Measurements from ENCODE around the gene CELSR1. TPM values are rescaled to one million over a fixed set of nuclear protein-coding genes. Genes with fewer than 3 reads are reported as not detected.
"Not testable (repeated sequence)": the region's sequence is repeated elsewhere in the genome, so short reads cannot be mapped to it uniquely, and the experiment has no call there.

Gene CELSR1
- total RNA-seq, 1 experiment from 2014 or later, result 19.6 TPM

GRCh38 chr22:46312848-46313247, 224.6 kb downstream of the CELSR1 start:
- H4K20me1 ChIP-seq (ENCODE audit: insufficient read depth); H3K27me3 ChIP-seq (ENCODE audit: insufficient read depth, low read length); H3K9ac ChIP-seq (ENCODE audit: low read length); H3K4me2 ChIP-seq (ENCODE audit: low read length); H3K4me3 ChIP-seq (replicated peaks in 1 of 2; ENCODE audit: low read depth in 1 of 2, low read length in 2 of 2); H2AFZ ChIP-seq (ENCODE audit: low read depth, low read length, poor library complexity, severe bottlenecking); ATAC-seq; BruUV-seq (replicated peaks); H3K9me3 ChIP-seq (ENCODE audit: control insufficient read depth in 1 of 2, insufficient read depth in 1 of 2, low read depth in 1 of 2, low read length in 2 of 2); RAD21 ChIA-PET (ENCODE audit: low non-redundant PET in 1 of 2, low total read pairs in 2 of 2, uncharacterized antibody in 2 of 2, unreplicated experiment in 2 of 2); POLR2A ChIA-PET; H3K4me1 ChIP-seq (ENCODE audit: control insufficient read depth in 1 of 2, insufficient read depth in 2 of 2, low read length in 2 of 2); H3K27ac ChIP-seq (ENCODE audit: low read depth, low read length); intact Hi-C loops (cut with micrococcal nuclease); H3K9me2 ChIP-seq (ENCODE audit: insufficient read depth); DNase-seq (ENCODE audit: low read depth, low spot score): not testable (repeated sequence)
- Histone ChIP-seq H3K36me3 (ENCODE audit: control insufficient read depth in 1 of 2, insufficient read depth in 2 of 2, low read length in 2 of 2) (peaks cover 44 to 55% of the 10 kb centered on the region in 2 experiments), H3K79me2 (ENCODE audit: insufficient read depth, low read length) (peaks cover 37% of the 10 kb centered on the region)
- CTCF ChIA-PET, result interaction anchor here (0.7 to 1.4 kb wide), 5 partner anchors 9 to 714 kb away, joined by 3 to 7 read pairs (median 3); no protein-coding TSS in a partner anchor

- peaks cover 37% of the 10 kb centered on the region for H3K79me2 ChIP-seq (ENCODE audit: insufficient read depth, low read length)
- H3K4me1 ChIP-seq (ENCODE audit: control insufficient read depth in 1 of 2, insufficient read depth in 2 of 2, low read length in 2 of 2), result no peaks in the 10 kb centered on the region
- ChIA-PET POLR2A (interaction anchor here (1.3 kb wide), 1 partner anchor 44 kb away, joined by 3 read pairs; the partner anchor contains the start of gene TTC38), CTCF (interaction anchor here (1.1 to 1.4 kb wide), 3 partner anchors 10 to 190 kb away, joined by 3 to 7 read pairs (median 7); no protein-coding TSS in a partner anchor), RAD21 (ENCODE audit: low non-redundant PET in 1 of 2, low total read pairs in 2 of 2, uncharacterized antibody in 2 of 2, unreplicated experiment in 2 of 2) (no interaction called here)
- H3K9ac ChIP-seq (ENCODE audit: low read length), result no peak overlapping the region
- H3K36me3 ChIP-seq (ENCODE audit: control insufficient read depth in 1 of 2, insufficient read depth in 2 of 2, low read length in 2 of 2), result peaks cover 38 to 47% of the 10 kb centered on the region in 2 experiments
- no peak overlapping the region for H2AFZ ChIP-seq (ENCODE audit: low read depth, low read length, poor library complexity, severe bottlenecking)
- no peaks in the 10 kb centered on the region for H3K9me3 ChIP-seq (ENCODE audit: control insufficient read depth in 1 of 2, insufficient read depth in 1 of 2, low read depth in 1 of 2, low read length in 2 of 2)
- no peaks in the 10 kb centered on the region for H3K9me2 ChIP-seq (ENCODE audit: insufficient read depth)
- H4K20me1 ChIP-seq (ENCODE audit: insufficient read depth), result no peaks in the 10 kb centered on the region
- no peaks in the 10 kb centered on the region for H3K27me3 ChIP-seq (ENCODE audit: insufficient read depth, low read length)
- H3K4me3 ChIP-seq (replicated peaks in 1 of 2; ENCODE audit: low read depth in 1 of 2, low read length in 2 of 2), result no peak overlapping the region
- no TSS peak for BruUV-seq (replicated peaks)
- intact Hi-C loops (cut with micrococcal nuclease), result no loop called here
- DNase-seq (ENCODE audit: low read depth, low spot score), result no peak
- ATAC-seq, result no peak
- no peak overlapping the region for H3K27ac ChIP-seq (ENCODE audit: low read depth, low read length)
- H3K4me2 ChIP-seq (ENCODE audit: low read length), result no peak overlapping the region
- no peak for TF ChIP-seq SP1 (IDR thresholded peaks at IDR 0.05; ENCODE audit: low read depth)
- TF ChIP-seq ELF1 (IDR thresholded peaks at IDR 0.05; ENCODE audit: borderline replicate concordance, low read depth), result no peak
These were observed 225.4 kb downstream of the CELSR1 start for GRCh38 chr22:46312056-46312455.

Other genes starting within 250 kb of the CELSR1 start
- 46.1 TPM for gene GTSE1, start 240.8 kb downstream of the CELSR1 start, total RNA-seq (2021; ENCODE audit: unreplicated experiment)
- 65.4 TPM for gene TRMU, start 201.9 kb downstream of the CELSR1 start, total RNA-seq (2021; ENCODE audit: unreplicated experiment)
- 25.8 TPM for gene GRAMD4, start 82.8 kb upstream of the CELSR1 start, total RNA-seq (2021; ENCODE audit: unreplicated experiment)
- gene CERK, start 200.6 kb upstream of the CELSR1 start, total RNA-seq (2021; ENCODE audit: unreplicated experiment), result 35.0 TPM
- gene TBC1D22A, start 225.0 kb upstream of the CELSR1 start, total RNA-seq (2021; ENCODE audit: unreplicated experiment), result 20.9 TPM